Muscle of leg (tissue), 11 donors: Measurements from ENCODE around the gene ATP5PD. TPM values are rescaled to one million over a fixed set of nuclear protein-coding genes. Genes with fewer than 3 reads are reported as not detected.
A peak's percentile ranks its signal among the peaks of the same experiment; 100 is the strongest.
"Not testable (repeated sequence)": the region's sequence is repeated elsewhere in the genome, so short reads cannot be mapped to it uniquely, and the experiment has no call there.

ENCODE experiments used
- DNase-seq: peaks from one replicate; pipeline ENCODE4 v3.0.0; 2013
- H3K27ac ChIP-seq: one replicate; pipeline ENCODE4 v1.5.1; 2013; ENCODE audit warnings: mild to moderate bottlenecking, low read length, control low read depth
- H3K27me3 ChIP-seq: one replicate; pipeline ENCODE4 v1.6.1; 2013; ENCODE audit warnings: low read length; ENCODE audit not compliant: control insufficient read depth, insufficient read depth
- H3K36me3 ChIP-seq: one replicate; pipeline ENCODE4 v1.6.1; 2013; ENCODE audit warnings: low read length; ENCODE audit not compliant: control insufficient read depth, insufficient read depth
- H3K4me1 ChIP-seq: one replicate; pipeline ENCODE4 v1.6.1; 2013; ENCODE audit warnings: low read length; ENCODE audit not compliant: control insufficient read depth, insufficient read depth
- H3K4me3 ChIP-seq: one replicate; pipeline ENCODE4 v1.5.1; 2013; ENCODE audit warnings: low read length, control low read depth
- H3K9me3 ChIP-seq: replicated peaks from 2 replicates; pipeline ENCODE4 v1.6.1; 2013; ENCODE audit warnings: low read depth, low read length; ENCODE audit not compliant: control insufficient read depth
- WGBS: methylation state at CpG from one replicate; pipeline ENCODE4 v1.1.5; 2013; ENCODE audit warnings: missing lambda C conversion rate; ENCODE audit not compliant: insufficient coverage; 5-methylcytosine and 5-hydroxymethylcytosine counted together
- polyA plus RNA-seq, 8 donors: library from polyadenylated mRNA; unstranded; fragments of 120-200 nt; gene quantifications; one replicate each; pipeline versions ENCODE4 v1.2.1 to v1.2.3, GENCODE V29; 2013; ENCODE audit warnings: inconsistent platforms in 1 of 8, low replicate concordance in 1 of 8; ENCODE audit not compliant: insufficient read length in 8 of 8, insufficient read depth in 1 of 8
- total RNA-seq: library from RNA; stranded (reverse); fragments of 120-200 nt; gene quantifications from one replicate; pipeline ENCODE4 v1.2.4, GENCODE V29; 2013

ATP5PD gene
- total and polyA plus RNA-seq, 9 donors: 216 to 332 (median 248) TPM

DNA sequence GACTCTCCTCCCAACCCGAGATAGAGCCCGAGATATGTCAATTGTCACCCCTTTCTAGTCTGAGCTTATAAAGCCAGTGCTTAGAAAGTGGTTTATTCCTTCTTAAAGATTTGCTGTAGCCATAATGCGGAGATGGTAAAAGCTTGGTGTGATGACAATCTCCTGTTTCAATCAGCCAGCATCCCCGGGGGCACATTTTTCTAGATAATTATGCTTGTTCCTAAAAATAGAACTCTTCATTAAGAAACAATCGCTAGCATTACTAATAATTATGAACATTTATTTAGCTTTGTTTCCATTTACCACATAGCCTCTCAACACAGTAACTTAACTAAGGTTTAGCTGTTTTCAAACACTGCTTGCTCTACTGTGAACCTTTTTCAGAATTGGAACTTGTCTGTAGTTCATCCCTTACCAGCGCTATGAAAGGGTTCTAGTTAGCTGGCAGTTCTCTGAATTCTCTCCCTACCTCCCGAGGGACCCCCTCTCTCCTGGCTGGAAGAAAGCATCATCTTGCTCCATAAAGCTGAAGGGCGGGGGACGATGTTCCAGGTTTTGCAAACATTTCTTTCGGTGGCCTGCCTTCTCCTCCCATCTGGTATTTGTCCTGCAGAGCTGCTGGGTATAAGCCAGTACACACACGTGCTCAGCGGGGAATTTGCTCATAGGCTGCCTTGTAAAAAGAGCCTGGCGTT is 35.2 kb downstream of the ATP5PD start:
- Histone ChIP-seq H3K4me3 (peak overlapping the region; percentile 81), H3K27ac (peak overlapping the region; percentile 99), H3K36me3 (peaks cover 2% of the 10 kb centered on the region), H3K27me3 (no peaks in the 10 kb centered on the region), H3K4me1 (peaks cover 28% of the 10 kb centered on the region), H3K9me3 (no peaks in the 10 kb centered on the region)
- WGBS: 13% methylated on average over 6 of the region's 13 CpGs
- DNase-seq: peak; percentile 94

DNA sequence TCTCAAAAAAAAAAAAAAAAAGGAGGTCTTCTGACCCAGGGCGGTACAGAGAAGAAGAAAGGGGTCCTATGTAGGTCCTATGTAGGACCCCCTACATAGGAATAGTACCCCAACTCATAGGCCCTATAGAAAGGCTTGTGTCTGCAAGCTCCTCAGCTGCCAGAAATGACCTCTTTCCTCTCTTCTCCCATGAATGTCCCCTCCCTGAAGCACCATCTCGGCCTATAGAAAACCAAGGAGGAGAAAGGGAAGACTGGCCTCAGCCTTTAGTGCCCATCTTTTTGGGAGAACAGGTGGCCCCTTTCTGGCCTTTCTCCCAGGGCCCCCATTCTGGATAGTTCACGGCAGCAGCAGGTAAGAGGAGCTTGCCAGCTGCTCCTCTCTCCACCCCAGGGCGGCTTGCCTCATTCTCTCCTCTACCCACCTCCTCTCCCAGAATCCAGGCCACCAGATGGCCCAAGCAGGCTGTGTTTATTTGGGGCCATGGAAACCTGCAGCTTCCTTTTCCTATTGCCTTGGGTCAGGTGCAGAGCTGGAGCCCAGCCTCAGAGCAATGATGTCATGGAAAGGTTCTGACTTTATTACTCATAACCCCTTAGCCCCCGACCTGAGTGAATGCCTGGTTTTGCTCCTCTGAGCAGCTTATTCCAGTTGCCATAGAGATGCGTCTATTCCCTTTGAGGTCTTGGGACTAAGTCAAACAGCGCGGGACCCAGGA is 35.9 kb downstream of the ATP5PD start:
- DNase-seq: peak; percentile 94
- WGBS: 36% methylated on average over 4 of the region's 8 CpGs
- Histone ChIP-seq H3K27me3 (no peaks in the 10 kb centered on the region), H3K4me1 (peaks cover 28% of the 10 kb centered on the region), H3K9me3 (no peaks in the 10 kb centered on the region), H3K27ac (peak overlapping the region; percentile 99), H3K4me3 (peak overlapping the region; percentile 81), H3K36me3 (no peaks in the 10 kb centered on the region)

GRCh38 chr17:75009139-75009724 is 37.5 kb downstream of the ATP5PD start:
- DNase-seq: no peak
- no peaks in the 10 kb centered on the region for H3K27me3 ChIP-seq
- no CpG with 5 or more reads among the region's 2 CpGs for WGBS

GRCh38 chr17:75008373-75008772 is 38.4 kb downstream of the ATP5PD start:
- Histone ChIP-seq H3K27me3 (no peaks in the 10 kb centered on the region), H3K4me3 (no peak overlapping the region), H3K4me1 (peaks cover 23% of the 10 kb centered on the region), H3K9me3 (no peaks in the 10 kb centered on the region), H3K27ac (no peak overlapping the region), H3K36me3 (peaks cover 12% of the 10 kb centered on the region)
- WGBS: 100% methylated on average over 1 of the region's 6 CpGs
- no peak for DNase-seq

More at GRCh38 chr17:75009139-75009724, 37.5 kb downstream of the ATP5PD start:
- H3K36me3 ChIP-seq: peaks cover 4% of the 10 kb centered on the region
- H3K27ac ChIP-seq: no peak overlapping the region
- no peak overlapping the region for H3K4me3 ChIP-seq
- no peaks in the 10 kb centered on the region for H3K9me3 ChIP-seq
- H3K4me1 ChIP-seq: peaks cover 28% of the 10 kb centered on the region

DNA sequence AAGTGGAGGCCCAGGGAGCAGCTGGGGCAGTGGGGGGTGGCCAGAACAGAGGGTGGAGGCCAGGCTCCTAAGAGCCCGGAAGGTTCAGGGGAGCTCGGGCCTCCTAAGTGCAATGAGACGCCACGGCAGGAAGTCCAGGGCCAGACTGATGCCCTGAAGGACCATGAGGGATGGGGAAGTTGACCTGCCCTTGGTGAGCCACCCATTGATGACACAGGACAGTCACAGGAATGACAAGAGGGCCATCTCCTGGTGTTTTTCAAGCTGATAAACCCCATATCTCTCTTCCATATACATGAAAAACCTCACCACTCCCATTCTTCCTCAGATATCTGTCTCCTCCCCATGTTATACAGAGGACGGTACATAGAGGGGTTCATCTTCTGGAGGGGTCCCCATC is 40.1 kb downstream of the ATP5PD start:
- Histone ChIP-seq H3K27ac (no peak overlapping the region), H3K36me3 (peaks cover 29% of the 10 kb centered on the region), H3K4me3 (no peak overlapping the region), H3K27me3 (no peaks in the 10 kb centered on the region), H3K9me3 (no peaks in the 10 kb centered on the region), H3K4me1 (peaks cover 13% of the 10 kb centered on the region)
- 73% methylated on average over 3 of the region's 5 CpGs for WGBS
- no peak for DNase-seq

DNA sequence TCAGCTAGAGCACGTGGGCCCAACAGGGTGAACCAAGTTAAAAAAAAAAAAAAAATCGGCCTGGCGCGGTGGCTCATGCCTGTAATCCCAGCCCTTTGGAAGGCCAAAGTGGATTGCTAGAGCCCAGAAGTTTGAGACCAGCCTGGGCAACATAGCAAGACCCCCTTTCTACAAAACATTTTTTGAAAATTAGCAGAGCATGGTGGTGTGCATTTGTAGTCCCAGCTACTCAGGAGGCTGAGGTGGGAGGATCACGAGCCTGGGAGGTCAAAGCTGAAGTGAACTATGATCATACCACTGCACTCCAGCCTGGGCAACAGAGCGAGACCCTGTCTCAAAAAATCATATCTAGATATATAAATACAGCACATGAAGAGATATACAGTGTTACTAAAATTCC is 40.7 kb downstream of the ATP5PD start:
- H3K27me3 ChIP-seq, H3K4me3 ChIP-seq, DNase-seq, H3K9me3 ChIP-seq, H3K4me1 ChIP-seq, H3K27ac ChIP-seq: not testable (repeated sequence)
- H3K36me3 ChIP-seq: peaks cover 34% of the 10 kb centered on the region
- 88% methylated on average over 1 of the region's 6 CpGs for WGBS

DNA sequence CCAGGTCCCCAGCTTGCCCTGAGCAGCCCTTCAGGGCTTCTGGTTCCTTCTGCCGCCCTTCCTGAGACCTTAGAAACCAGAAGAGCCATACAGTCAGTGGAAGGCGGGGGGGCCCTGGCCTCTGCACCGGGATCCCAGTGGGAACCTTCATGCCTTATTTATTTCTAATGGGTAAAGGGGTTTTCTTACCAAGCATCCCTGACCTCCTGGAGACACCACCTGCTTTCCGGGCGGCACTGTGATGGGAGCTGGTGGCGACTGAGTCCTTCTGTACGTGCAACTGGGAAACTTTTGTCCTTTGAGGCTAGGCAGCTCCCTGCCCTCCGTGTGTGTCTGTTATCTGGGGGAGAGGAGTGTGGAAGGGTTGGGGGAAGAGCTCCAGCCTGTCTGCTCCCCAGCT is 41.5 kb downstream of the ATP5PD start:
- Histone ChIP-seq H3K4me3 (no peak overlapping the region), H3K27ac (no peak overlapping the region), H3K9me3 (no peaks in the 10 kb centered on the region), H3K4me1 (no peaks in the 10 kb centered on the region), H3K27me3 (no peaks in the 10 kb centered on the region), H3K36me3 (peaks cover 36% of the 10 kb centered on the region)
- WGBS: 100% methylated on average over 1 of the region's 8 CpGs
- no peak for DNase-seq

- no peak for DNase-seq
- Histone ChIP-seq H3K9me3 (no peaks in the 10 kb centered on the region), H3K4me3 (no peak overlapping the region), H3K27ac (no peak overlapping the region), H3K4me1 (no peaks in the 10 kb centered on the region), H3K36me3 (peaks cover 36% of the 10 kb centered on the region), H3K27me3 (no peaks in the 10 kb centered on the region)
- WGBS: 86% methylated on average over 2 of the region's 3 CpGs
Observed at GRCh38 chr17:75004371-75004770, 42.4 kb downstream of the ATP5PD start.

DNA sequence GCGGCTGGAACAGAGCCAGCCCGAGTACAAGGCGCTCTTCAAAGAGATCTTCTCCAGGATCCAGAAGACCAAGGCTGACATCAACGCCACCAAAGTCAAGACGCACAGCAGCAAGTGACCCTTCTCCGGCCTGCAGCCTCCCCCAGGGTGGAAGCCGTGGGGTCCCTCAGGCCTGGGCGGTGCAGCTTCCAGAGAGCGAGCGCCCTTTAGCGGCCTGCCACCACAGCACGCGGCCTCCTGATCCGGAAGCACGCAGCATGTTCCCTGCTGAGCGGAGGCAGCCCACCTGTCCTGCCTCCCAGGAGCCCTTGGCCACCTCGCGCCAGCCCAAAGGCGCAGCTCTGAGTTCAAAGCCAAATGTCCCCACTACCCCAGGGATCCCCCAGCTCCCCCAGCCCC is 42.8 kb downstream of the ATP5PD start:
- no peaks in the 10 kb centered on the region for H3K9me3 ChIP-seq
- no peak for DNase-seq
- peaks cover 36% of the 10 kb centered on the region for H3K36me3 ChIP-seq
- peaks cover under 1% of the 10 kb centered on the region for H3K4me1 ChIP-seq
- no peaks in the 10 kb centered on the region for H3K27me3 ChIP-seq
- no peak overlapping the region for H3K4me3 ChIP-seq
- H3K27ac ChIP-seq: no peak overlapping the region
- WGBS: 92% methylated on average over 15 of the region's 19 CpGs
